ENCODE data around the gene MANEA.
"Not testable (repeated sequence)": the region's sequence is repeated elsewhere in the genome, so short reads cannot be mapped to it uniquely, and the experiment has no call there.

Gene MANEA, protein sequence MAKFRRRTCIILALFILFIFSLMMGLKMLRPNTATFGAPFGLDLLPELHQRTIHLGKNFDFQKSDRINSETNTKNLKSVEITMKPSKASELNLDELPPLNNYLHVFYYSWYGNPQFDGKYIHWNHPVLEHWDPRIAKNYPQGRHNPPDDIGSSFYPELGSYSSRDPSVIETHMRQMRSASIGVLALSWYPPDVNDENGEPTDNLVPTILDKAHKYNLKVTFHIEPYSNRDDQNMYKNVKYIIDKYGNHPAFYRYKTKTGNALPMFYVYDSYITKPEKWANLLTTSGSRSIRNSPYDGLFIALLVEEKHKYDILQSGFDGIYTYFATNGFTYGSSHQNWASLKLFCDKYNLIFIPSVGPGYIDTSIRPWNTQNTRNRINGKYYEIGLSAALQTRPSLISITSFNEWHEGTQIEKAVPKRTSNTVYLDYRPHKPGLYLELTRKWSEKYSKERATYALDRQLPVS

DNA sequence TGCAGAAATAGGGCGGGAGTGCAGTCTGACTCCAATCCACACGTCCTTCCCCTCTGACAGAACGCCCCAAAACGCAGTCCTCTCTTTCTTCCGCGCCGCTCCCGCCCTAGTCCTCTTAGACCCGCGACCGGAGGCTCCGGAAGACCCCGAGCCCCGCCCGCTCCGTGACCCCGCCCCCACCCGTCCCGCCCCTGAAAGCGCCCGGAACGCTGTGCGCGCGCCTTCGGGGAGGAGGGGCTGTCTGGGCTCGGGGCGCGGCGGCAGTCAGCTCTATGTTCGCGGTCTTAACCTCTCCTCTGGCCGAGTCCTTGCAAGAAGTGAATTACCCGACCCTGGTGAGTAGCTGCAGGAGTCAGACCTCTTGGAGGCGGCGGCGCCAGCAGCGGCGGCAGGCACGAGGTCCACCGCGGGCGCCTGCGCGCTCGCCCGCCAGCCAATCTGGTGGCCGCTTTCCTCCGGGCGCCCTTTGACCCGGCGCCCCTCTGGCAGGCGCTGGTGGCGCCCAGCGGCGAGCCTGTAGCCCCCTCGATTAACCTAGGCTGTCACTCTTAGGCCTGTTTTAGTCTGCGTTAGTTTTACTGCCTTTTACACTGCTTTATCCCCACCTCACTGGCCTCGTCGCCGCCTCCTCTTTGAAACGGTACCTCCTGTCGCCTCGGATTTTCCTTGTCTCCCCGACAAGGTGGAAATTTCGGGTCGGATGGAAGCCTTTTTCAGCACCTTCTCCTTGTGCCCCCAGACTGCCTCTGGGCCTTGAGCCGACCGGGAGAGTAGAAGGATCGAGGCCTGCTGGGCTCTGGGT lies at the start of gene MANEA:
Gene MANEA, plus strand, starts transcription at position 232 of the 802 bp plus-strand sequence. CDS start 8,905 bp downstream, outside the sequence.
- DNase-seq, result peak; percentile 79

DNA sequence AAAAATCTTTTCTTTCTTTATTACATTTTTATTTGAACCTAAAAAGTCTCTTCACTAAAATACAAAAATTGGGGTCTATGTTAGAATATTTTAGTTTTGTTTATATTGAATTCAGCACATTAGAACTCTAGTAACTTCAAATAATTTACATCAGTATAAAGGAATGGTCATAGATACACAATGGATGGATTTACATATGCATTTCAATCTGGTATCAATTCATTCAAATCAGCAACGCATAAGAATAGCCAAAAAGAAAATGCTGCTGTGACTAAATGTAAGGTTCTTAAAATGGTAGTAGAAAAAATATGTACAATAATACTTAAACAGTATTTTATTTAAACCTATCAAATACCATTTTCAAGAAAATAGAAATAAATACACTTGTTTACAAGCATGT lies 47.6 kb upstream of the MANEA start:
- DNase-seq, result no peak

DNA sequence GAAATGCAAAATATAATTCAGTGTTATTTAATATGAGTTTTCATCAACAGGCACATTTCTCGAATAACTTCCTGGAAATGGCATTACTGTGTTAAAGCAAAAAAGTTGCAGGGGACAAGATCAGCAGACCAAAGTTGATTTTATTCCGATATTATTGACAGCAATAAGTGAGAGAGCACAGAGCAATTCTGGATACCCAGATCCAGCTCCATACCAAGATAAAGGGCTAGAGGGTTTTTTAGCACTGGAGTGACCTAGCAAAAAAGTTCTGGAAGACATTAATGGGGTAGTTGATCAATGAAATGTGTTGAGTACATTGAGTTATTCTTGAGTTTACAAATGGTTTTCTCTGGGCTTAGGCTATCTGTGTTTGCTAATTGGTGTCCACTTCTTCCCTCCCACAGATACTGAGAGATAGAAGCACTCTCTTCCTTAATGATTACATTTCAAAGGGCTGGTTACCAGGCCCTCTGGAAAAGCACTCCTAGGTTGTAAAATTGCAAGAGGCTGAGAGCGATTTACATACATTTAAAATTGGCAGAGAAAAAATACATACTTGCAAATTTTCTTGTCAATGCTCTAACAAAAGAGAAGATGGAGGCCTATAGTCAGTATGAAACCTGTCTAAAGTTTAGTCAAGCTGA lies 47.0 kb upstream of the MANEA start:
- DNase-seq, result no peak

DNA sequence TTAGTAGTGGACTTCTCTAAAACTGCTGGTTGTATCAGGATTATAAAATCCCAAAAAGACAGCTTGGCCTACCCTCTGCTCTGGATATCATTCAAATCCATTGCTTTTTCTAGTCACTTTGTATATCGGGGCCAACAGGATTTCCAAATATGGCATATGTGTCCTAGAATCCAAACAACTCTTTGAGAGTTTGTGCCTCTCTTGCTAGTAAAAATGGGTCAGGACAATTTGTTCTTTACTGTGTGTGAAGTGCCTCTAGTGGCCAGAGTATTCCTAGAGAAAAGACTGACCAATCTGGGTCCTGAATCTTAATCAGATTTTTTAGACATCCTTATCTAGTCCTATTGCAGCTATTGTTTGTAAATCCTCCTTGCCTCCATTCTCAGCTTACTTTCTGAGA lies 33.5 kb upstream of the MANEA start:
- DNase-seq, result no peak

DNA sequence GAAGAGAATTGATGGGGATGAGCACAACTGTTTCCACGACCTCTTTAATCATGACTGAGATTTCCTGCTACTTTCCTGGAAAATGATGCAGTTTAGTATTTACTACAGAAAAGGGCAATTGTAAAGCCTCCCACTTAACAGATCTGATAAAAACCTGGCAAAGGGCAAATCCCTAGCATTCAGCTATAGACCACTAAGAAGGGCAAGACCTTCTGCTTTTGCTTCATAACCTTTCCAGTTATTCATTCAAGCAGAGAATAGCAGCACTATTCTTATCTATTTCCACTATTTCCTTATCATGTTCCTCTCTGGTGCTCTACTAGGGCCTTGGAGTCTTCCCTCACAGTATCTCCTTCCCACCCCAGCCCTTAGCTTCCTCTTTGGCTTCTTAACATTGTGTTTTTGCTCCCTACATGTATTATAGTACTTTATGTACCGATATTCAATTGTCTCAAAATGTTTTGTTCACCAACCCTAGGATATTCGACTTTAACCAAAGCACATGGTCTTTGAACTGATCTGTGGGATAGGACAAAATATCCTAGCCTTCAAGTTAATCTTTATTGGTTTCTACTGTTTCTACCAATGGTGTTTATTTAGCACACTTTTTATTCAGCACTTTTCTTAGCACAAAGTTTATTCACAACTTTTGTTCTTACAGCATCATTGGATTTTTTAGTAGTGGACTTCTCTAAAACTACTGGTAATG lies 32.7 kb upstream of the MANEA start:
- DNase-seq, result no peak

DNA sequence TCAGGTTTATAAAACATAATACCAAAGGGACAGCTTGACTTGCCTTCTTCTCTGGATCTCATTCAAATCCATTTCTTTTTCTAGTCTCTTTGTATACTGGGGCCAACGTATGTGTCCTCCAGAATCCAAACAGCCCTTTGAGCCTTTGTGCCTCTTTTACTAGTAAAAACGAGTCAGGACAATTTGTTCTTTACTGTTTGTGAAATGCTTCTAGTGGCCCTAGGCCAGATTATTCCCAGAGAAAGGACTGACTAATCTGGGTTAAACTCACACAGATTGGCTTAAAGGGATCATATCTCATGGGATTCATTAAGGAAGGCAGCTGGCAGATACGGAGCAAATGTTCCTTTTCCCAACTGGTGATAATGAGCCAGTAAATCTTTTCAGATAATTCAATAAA lies 32.1 kb upstream of the MANEA start:
- DNase-seq, result no peak

DNA sequence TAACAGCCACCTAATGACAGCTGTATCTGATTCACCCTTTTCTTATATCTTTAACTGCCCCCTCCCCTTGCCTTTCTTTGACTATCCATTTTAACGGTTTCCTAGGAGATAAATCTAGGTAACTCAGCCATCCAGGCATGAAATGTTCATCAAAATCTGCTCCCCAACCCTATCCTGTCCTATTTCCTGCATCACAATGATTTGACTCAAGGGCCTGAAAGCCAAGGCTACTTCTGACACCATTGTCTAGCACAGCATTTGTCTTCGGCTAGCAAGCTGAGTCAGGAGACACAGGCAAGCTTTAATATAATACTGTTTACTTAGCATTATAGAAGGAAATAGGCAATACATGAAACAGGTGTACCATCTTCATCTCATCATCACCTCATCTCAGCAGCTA lies 31.6 kb upstream of the MANEA start:
- no peak for DNase-seq

DNA sequence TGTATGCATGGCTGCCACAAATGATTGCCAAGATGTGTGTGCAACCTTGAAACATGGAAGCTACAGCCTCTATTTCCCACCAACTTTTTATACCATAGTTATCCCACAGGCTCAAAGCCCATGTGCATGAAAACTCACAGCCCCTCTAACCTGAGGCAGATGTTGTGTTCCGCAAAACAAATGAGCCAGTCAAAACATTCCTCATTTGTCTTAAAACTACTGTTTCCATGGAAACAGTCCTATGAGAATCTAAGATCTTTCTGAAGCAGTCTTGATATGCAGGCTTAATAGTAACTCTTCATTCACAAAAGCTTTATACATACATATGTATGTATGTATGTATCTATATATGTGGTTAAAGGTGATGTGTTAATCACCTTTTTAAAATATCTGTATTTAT lies 31.2 kb upstream of the MANEA start:
- DNase-seq, result no peak

DNA sequence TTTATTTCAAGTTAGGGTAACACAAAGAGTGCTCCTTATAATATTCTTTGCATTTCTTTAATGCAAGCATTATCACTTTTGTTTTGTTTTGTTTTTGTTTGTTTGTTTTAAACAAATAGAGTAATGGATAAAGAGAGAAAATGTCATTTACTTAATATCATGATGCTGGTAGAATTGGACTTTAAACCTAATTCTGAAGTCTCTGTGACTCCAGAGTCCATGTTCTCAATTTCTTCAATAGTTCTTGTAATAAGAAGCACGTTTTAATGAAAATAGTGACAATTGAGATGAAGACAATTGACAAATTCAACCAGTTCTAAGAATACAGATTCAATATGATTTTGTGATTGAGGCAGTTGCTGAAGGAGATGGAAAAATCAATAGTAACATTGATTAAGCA lies 30.3 kb upstream of the MANEA start:
- no peak for DNase-seq

DNA sequence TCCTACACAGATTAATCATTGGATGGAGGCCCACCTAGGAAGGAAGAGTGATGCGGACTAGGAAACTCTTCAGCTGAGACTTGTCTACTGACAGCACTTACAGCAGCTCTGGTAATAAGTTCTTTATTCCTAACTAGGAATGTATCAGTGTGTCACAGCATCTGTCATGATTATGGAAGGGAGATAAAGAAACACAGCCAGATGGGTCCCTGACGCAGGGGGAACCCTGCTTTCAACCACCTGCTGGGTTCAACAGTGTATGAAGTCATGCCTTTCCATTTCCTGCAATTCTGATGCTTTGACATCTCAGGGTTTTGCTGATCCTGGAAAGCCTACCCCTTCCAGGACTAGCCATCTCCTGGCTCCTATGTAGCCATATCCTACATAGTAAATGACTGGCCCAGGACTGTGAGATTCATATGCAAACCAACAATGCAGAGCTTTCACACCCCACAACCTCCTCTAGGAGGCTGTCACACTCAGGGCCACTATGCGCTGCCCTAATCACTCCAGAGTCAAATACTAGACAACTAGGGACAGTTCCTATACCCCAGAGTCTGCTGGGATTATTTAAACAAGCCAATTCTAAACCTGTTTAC lies 29.0 kb upstream of the MANEA start:
- DNase-seq, result no peak

DNA sequence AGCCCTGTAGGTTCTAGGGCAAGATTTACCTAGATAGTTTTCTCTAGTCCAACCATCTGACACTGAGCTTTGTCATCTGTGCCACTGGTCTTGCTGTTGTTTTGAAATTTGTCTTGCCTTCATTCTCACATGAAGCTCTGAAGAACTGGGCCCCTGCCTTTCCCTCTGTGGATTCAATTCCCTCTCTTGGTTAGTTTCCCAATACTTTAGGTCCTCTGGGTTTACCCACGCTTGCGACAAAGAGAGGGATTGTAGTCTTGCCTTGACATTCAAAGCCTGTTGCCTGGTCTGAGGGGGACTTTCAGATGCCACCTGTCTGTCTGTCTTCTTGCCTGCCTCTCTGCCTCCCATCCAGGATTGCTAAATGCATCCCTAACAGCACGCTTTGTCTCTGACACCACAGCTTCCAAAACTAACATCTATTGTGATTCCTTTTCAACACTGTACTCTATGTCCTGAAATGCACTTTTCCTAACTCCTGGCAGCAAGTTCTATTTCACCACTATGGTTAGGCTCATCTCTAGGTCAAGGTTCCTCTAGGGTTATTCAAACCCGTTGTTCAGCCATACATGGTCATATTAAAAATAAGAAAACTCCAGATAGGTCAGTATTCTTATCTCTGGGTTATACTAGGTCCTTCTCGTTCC lies 25.5 kb upstream of the MANEA start:
- no peak for DNase-seq

DNA sequence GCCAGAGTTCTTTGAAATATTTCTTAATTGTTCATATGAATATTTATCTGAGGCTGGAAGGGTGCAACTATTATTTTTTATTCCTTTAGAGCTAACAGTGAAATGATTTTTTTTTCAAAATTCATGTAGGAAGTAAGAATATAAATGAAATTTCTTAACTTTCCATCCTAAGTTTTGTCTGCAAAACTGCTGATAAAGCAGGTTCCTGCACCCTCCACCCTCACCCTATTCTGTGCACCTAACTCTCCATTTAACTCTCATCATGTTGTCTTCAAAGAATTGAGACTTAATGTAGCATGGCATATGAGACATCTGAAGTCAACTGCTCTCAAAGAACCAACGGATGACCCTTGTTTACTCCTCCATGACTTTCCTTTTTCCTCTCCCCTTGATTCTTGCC lies 23.5 kb upstream of the MANEA start:
- no peak for DNase-seq

DNA sequence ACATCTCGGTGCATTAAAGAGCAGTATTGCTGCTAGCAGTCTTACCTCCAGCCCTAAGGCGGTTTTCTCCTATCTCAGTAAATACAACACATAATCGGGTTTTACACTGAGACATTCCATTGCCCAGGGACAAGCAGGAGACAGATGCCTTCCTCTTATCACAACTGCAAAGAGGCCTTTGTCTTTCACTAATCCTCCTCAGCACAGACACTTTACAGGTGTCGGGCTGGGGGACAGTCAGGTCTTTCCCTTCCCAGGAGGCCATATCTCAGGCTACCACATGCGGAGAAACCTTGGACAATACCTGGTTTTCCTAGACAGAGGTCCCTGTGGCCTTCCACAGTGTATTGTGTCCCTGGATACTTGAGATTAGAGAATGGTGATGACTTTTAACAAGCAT lies 16.4 kb upstream of the MANEA start:
- DNase-seq, result not testable (repeated sequence)

DNA sequence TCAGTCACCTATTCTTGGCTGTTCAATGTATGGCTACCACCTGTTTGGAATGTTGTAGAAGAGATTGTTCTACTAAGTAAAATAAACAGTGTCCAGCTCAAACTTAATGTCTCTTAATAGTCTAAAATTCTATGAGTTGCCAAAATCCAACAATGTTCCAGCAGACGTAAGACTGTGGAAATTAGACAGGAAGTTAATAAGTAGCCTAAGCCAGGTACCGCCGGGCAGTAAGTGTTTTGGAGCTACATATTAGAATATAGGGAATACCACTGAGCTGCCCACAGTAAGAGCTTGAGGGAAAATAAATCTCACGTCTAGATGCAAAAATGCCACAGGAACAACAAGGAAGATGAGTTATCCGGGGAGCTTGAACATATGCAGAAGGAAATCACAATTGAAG lies 7.8 kb upstream of the MANEA start:
- DNase-seq, result no peak

DNA sequence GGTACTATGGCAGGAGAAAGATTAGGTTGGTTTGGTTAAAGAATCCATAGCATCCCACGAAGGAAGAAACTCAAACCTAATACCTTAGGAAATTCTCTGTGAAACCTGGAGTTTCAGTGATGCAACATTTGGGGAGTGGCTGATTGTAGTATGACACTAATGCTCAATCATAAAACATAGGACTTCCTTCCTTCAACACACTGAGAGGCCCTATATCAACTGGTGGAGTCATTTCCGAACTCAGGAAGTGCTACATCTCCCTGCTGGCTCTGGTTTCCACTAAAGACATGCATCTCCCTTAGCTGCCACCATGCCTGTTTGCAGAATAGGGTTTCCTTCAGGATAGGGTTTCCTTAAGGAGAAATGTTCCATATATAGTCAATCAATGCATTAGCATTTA lies 5.2 kb upstream of the MANEA start:
- no peak for DNase-seq

DNA sequence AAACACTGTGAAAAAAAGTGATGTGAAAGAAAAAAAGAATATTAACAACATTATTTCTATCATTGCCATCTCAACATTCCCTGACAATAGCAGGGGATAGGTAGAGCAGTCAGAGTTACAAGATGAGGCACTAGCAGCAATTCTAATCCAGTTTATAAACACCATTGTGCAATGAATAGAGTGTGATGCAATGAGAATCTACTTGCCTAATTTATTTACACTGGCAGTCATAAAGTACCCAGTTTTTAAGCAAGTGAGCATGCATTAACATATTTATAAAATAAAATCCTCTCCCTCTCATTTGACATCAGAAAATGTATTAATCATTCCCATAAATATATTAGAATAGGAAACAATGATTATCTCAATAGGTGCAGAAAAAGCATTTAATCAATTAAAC lies 2.5 kb upstream of the MANEA start:
- DNase-seq, result no peak

DNA sequence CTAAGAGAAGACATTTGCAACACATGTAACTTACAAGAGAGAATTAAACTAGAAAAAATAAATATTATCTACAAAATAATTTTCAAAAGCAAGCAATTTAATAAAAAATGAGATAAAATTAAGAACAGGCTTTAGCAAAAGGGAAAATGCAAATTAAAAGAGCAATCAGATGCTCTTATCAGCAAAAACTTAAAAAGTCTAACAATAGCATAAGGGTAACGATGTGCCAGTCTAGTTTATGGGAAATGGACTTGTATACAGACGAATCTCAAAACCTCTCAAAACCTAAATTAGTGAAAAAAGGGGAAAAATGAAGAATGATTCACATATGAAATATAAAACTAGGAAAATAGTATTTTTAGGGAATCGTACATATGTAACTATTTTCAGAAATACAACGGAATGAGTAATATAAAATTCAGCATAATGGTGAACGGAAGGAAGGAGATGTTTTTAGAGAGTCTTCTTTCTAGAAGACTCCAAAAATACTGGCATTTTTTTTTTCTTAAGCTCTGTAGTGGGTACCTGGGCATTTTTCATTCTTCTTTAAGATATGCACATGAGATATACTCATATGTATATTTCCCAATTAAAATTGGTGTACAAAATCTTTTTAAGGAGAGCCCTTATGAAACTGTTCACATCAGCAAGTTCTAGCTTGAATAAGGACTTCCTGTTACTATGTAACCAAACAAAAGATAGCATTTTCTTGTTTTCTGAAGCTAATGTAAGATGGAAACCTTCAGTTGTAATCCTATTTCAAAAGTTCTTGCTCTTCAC lies 927 bp upstream of the MANEA start:
- no peak for DNase-seq

DNA sequence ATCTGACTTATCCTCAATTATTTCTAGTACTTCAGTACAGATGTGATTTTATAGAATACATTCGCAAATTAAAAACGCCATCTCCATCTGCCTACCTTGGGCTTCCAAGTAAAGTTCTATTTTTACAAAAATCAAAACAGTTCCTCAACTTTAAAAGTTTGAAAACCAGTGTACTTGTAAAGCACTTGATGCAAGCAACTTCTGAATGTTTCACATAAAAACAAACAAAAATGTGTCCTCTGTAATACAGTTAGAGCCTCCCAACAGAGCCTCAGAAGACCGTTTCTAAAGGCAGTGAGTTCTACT lies 384 bp upstream of the MANEA start:
- no peak for DNase-seq

DNA sequence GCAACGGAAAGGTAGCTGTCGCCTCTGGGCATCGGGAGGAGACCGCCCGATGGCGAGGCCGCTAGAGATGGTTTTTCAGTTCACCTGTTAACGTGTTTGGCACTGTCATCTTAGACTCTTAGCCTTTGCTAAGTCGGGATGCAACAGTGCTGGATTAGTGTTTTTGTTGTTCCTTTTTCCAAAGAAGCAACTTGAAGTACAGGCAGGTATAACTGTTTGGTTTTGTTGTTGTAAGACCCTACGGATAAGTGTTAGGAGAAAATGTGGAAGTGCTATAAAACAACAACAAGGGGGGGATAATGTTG lies 723 bp downstream of the MANEA start:
- no peak for DNase-seq

DNA sequence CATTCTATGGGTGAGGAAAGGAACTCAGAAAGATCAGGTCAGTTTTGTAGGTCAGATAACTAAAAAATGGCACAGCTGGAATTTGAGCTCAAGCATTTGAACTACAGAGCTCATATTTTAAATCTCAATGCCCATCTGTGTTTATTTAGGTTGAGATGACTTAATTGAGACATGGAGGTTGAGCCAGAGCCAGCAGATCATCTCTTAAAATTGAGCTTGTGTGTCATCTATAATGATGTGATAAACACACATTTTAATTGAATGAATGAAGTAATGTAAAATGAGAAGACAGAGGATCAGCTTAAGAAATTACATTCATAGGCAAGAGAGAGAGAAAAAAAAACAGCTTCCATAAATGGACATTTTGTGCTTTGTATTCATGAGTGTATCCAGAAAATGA lies 3.7 kb downstream of the MANEA start:
- DNase-seq, result no peak

DNA sequence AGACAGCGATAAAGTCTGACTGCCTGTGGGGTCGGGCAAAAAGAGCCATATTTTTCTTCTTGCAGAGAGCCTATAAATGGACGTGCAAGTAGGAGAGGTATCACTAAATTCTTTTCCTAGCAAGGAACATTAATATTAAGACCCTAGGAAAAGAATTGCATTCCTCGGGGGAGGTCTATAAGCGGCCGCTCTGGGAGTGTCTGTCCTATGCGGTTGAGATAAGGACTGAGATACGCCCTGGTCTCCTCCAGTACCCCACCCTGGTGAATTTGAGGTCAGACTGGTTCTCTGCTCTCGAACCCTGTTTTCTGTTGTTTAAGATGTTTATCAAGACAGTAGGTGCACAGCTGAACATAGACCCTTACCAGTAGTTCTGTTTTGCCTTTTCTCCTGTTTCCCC lies 6.9 kb downstream of the MANEA start:
- not testable (repeated sequence) for DNase-seq

DNA sequence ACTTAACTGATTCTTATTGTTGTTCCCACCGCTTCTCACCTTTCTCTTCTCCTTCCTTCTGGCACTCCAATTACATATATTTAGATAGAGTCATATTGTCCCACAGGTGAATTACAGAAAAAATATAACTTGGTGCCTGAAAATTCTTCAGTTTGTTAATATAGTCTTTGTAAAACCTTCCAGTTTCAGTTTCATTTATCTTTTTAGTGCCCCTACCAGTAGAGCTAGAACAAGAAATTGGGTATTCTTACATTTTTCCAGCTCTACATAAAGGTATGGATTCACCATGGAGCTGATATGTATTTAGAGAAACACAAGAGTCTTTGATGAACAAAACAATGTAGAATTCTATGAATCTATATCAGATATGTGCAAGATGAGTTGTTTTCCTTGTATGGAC lies 10.7 kb downstream of the MANEA start:
- no peak for DNase-seq

Data from stimulated activated CD4-positive, alpha-beta T cell treated with anti-CD3 and anti-CD28 coated beads, Interleukin-4, amount 100 ng/mL, for 24 hours (primary cell).